HG03469 (cell line): Measurements from ENCODE around the gene DENND6A.
A peak's percentile ranks its signal among the peaks of the same experiment; 100 is the strongest.
"Not testable (repeated sequence)": the region's sequence is repeated elsewhere in the genome, so short reads cannot be mapped to it uniquely, and the experiment has no call there.

Source experiments
- ATAC-seq: cut with Tn5 transposase; IDR thresholded peaks from one replicate; pipeline ENCODE4 v1.9.1; 2021; ENCODE audit warnings: mild to moderate bottlenecking, moderate library complexity, moderate number of reproducible peaks; ENCODE audit not compliant: unreplicated experiment

DENND6A gene

GRCh38 chr3:57646723-57647122, 46.2 kb downstream of the DENND6A start:
- no peak for ATAC-seq

DNA sequence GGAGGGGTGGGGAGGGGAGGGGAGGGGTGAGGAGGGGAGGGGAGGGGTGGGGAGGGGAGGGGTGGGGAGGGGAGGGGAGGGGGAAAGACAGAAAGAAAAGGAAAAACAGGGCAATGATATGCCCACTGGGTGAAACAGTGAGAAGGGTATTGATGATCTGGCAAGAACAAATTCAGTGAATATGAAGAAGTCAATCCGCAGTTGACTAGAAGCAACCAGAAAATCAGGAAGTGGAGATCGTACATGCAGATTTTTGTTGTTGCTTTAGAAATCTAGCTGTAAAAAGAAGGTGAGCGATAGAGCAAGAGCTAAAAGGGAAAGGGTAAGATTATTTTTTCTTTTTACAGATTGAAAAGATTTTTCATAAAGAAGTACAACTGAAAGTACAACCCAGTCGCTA, 48.1 kb downstream of the DENND6A start:
- no peak for ATAC-seq

DNA sequence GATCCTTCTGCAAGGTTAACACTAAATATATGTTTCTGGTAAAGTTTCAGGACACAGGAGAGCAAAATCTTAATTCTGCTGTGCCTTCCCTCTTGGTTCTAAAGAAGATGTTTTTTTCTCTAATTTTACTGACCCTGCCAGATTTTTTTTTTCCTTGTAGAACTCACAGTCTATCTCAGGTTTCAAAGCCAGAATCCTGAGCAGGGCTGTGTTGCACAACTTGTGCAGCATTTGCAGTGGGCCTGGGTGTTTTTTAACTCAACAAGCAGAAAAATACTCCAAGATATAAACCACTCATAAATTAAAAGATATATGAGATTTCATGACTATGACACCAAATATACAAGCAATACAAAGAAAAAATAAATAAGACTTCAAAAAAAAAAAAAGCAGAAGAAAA, 55.5 kb downstream of the DENND6A start:
- ATAC-seq, result no peak

DNA sequence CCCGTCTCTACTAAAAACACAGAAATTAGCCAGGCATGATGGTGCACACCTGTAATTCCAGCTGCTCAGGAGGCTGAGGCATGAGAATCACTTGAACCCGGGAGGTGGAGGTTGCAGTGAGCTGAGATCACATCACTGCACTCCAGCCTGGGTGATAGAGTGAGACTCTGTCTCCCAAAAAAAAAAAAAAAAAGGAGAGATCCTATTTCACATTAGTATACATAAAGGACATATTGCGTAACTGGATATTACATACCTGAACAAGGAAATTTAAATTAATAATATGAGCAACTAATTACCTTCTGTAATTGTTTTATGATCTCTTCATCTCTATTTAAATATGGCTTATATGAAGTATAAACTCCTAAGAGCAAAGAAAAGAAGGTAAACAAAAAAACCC, 58.6 kb downstream of the DENND6A start:
- not testable (repeated sequence) for ATAC-seq

DNA sequence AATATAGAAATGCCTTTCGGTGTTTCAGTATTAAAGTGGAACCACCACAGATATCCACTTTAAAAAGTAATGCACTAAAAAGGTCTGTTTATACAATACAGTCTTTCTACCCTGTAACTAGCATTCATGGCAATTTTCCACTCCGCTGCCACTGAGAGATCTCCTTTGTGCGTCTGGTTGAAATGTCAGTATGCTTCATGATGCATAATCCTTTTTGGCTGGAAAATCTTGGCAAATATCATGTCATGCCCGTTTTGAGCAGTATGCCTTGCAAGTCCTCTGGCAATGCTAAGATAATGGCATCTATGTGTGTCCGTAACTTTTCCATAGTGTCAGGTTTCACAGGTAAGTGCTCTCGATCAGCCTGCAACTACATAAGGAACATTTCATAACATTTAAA, 64.9 kb downstream of the DENND6A start:
- no peak for ATAC-seq

GRCh38 chr3:57624801-57625200, 68.1 kb downstream of the DENND6A start:
- no peak for ATAC-seq

DNA sequence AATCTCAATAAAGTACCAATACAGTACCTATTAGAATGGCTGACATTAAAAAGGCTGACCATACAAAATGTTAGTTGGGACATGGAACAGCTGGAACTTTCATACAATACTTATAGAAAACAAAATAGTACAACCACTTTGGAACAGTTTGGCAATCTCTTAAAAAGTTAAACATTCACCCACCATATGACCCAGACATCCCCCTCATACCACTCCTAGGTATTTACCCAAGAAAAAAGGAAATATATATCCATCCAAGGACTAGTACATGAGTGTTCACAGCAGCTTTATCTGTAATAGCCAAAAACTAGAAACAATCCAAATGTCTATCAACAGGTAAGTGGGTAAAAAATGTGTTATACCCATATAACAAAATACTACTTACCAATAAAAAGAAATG, 70.5 kb downstream of the DENND6A start:
- ATAC-seq, result no peak

GRCh38 chr3:57617739-57618138, 75.1 kb downstream of the DENND6A start:
- ATAC-seq, result no peak

DNA sequence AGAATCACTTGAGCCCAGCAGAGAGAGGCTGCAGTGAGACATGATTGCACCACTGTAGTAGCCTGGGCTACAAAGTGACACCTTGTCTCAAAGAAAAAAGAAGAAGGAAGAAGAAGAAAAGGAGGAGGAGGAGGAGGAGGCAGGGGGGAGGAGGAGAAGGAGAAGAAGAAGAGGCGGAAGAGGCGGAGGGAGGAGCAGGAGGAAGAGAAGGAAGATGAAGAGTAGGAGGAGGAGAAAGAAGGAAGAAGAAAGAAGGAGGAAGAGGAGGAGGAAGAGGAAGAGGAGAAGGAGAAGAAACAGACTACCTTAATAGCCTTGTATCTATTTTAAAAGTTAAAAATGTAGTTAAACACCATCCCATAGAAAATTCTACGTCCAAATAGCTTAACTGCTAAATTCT, 76.6 kb downstream of the DENND6A start:
- no peak for ATAC-seq

DNA sequence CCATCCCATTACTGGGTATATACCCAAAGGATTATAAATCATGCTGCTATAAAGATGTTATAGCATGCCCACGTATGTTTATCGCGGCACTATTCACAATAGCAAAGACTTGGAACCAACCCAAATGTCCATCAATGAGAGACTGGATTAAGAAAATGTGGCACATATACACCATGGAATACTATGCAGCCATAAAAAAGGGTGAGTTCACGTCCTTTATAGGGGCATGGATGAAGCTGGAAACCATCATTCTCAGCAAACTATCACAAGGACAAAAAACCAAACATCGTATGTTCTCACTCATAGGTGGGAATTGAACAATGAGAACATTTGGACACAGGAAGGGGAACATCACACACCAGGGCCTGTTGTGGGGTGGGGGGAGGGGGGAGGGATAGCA, 81.0 kb downstream of the DENND6A start:
- not testable (repeated sequence) for ATAC-seq

DNA sequence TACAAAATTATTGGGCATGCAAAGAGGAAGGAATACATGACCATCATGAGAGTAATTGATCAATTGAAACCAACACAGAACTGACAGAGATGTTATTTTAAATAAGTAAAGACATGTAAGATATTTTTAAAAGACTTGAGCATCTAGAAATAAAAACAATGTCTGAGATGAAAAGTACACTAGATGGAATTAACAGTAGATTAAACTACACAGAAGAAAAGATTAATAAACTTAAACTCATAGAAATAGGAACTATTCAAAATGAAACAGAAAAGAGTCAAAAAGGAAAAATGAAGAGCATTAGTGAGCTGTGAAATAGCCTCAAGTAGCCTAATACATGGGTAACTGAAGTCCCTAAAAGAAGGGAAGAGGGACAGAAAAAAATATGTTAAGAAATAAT, 87.2 kb downstream of the DENND6A start:
- ATAC-seq, result no peak

GRCh38 chr3:57604971-57605370, 87.9 kb downstream of the DENND6A start:
- no peak for ATAC-seq

- ATAC-seq, result no peak
These were observed 92.7 kb downstream of the DENND6A start for GRCh38 chr3:57600195-57600594.

DNA sequence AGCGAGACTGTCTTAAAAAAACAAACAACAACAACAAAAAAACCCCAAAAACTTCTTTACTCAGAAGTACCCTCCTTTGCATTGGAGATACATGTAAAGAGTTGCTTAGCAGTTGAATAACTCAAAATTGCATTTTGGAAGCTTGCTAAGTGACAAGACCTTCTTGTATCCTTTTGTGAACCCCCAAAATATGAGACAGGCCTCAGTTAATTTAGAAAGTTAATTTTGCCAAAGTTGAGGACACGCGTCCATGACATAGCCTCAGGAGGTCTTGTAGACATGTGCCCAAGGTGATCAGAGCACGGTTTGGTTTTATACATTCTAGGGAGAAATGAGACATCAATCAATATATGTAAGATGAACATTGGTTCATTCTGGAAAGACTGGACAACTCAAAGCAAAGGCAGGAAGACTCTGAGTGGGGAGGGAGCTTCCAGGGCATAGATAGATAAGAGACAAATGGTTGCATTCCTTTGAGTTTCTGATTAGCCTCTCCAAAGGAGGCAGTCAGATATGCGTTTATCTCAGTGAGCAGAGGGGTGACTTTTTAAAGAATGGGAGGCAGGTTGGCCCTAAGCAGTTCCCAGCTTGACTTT, 94.0 kb downstream of the DENND6A start:
- ATAC-seq, result no peak

DNA sequence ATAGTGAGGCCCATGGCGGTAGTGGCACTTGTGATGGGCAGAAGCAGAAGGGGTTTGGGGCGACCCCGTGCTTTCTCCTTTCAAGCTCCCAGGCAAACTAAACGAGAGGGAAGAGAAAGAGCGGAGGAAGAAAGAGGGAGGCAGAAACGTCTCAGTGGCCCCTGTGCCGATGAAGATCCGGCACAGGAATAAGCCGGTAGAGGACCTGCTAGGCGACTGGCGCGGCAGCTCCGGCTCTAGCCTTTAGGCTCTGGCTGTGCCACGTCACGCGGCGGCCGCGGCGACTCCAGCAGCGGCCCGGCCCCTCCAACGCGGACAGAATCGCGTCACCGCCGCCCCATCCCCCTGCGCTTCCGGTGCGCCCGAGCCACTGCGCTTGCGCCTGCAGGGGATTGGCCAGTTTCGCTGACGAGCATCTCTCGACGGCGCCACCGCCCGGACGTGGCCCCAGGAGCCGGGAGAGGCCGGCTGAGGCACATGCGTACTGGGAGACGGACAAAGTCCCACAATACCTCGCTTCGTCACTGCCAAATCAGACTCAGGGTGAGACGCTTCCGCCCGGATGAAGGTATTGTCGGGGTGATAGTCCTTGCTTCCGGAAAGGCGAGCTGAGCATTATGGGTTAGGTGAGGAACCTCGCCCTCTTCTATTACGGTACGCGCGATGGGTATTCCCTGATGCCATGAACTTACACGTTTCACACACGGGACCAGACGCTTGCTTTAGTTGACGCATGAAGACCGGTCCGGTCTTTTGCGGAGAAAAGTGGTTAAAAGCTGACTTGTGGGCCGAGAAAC, 95.6 kb downstream of the DENND6A start, which contains the start of gene ARF4:
Gene ARF4, minus strand, starts transcription at position 218 of the 797 bp plus-strand sequence. Its CDS starts 204 bp downstream, at position 14.
- ATAC-seq, result peak; percentile 89

GRCh38 chr3:57596495-57597126, 96.3 kb downstream of the DENND6A start:
- ATAC-seq, result no peak

- no peak for ATAC-seq
These were observed 98.3 kb downstream of the DENND6A start for GRCh38 chr3:57594576-57594975.

GRCh38 chr3:57594144-57594543, 98.7 kb downstream of the DENND6A start:
- ATAC-seq, result no peak

DNA sequence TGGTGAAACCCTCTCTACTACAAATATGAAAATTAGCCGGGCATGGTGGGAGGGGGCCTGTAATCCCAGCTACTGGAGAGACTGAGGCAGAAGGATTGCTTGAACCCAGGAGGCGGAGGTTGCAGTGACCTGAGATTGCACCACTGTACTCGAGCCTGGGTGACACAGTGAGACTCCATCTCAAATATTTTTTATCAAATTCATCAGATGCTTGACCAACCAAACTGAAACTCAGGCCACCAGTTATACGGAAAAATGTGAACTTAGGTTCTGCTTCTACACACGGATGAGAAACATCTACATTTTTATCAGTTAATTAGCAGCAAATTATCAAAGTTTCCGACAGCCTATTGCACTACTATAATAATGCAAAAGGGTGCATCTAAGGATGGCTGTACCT, 100.6 kb downstream of the DENND6A start:
- no peak for ATAC-seq

DNA sequence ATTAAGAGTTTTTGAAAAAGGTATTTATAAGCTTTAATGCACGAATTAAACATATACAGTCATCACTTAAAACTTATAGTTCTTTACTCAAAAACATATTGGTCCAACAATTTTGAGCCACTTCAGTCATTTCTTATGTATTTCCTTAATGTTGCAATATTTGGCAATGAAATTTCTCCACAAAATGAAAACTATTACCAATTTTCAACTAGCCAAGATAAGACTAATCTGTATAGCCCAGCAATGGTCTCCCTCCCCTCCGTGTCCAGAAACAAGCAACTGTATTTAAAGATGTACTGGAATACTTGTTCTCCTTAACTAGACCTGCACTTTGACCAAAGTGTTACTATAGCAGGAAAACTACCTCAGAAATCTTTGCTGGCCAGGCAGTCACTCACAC, 105.0 kb downstream of the DENND6A start:
- no peak for ATAC-seq

- ATAC-seq, result no peak
These were observed 106.1 kb downstream of the DENND6A start for GRCh38 chr3:57586778-57587177.

DNA sequence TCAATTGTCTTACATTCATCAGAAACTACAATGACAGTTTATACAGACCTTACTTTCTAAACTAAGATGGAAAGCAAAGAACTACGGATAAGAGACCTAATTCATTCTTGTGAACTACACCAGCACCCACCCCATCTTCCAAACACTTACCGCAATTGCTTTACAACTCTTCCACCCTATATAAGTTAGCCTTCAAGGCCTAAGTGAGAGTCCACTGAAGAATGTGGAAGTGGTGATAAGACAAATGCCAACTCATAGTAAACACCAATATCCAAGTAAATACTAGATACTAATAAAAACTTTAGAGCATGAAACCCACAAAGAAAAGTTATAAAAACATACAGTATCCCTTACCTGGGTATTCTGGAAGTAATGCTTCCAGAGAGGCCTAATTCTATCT, 109.3 kb downstream of the DENND6A start:
- no peak for ATAC-seq
